ENCODE data around the gene CDH5.

CDH5 gene

DNA sequence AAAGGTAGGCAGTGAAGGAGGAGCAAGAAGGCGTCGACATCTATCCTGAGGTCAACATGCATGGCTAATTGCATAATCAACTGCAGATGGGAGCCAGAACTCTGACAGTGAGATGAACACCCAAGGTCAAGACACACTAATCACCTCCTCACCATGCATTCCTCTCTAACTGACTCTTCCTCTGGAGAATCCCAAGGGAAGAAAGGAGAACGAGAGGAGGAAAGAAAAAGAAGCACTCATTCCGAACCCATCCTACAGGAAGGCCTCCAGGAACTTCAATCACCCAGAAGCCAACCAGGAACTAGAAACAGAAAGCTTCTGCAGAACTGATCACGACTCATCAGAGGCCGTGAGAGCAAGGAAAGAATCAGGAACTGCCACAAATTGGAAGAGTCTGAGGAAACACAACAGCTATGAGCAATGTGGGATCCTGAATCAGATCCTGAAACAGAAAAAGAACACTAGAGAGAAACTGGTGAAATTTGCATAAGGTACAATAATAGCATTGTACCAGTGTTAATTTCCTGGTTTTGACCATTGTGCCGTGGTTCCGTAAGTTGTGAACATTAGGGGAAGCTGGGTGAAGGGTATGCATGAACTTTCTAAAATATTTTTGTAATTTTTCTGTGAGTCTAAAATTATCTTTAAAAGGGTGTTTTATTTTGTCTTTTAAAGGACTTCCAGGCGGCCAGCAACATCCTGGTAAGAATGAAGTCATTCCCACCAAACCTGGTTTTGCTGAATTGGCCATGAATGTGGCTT, 50.6 kb downstream of the CDH5 start:
- no peak for DNase-seq (ENCODE audit: low read depth in 2 of 2)

DNA sequence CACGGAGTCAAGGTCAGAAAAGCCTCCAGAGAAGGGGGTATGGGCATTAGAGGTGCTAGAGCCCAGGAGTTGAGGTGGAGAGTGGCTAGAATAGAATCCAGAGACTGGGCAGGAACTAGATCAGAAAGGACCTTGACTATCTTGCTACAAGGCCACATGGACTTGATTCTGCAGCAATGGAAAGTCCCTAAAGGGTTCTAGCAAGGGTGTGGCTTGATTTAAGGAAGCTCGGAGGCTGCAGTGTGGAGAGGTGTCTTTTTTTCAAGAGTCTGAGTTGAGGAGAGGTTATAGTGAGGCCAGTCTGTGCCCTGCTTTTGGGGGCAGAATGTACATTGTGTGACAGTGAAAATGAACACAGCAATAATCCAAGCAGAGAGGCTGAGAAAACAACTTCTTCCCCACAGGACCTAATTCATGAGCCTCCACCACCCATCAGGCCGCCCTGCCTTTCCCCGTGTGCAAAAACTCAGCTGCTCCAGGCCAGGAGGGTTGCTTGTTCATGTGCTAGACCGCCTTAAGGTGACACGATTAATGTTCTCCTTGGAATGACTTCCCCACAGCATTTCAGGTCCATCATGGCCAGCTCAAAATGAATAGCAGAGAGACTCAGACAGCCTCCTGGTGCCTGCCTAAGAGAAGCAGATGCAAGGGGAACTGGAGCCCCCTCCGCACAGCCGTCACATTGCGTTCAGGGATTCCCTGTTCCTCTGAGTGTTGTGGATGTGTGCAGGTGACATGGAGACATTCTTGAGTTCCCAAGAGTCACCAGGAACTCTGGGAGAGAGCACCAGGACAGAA, 51.9 kb downstream of the CDH5 start:
- no peak for DNase-seq (ENCODE audit: low read depth in 2 of 2)

GRCh38 chr16:66419527-66419926, 53.0 kb downstream of the CDH5 start:
- no peak for DNase-seq (ENCODE audit: low read depth in 2 of 2)

GRCh38 chr16:66420396-66420795, 53.9 kb downstream of the CDH5 start:
- no peak for DNase-seq (ENCODE audit: low read depth in 2 of 2)

DNA sequence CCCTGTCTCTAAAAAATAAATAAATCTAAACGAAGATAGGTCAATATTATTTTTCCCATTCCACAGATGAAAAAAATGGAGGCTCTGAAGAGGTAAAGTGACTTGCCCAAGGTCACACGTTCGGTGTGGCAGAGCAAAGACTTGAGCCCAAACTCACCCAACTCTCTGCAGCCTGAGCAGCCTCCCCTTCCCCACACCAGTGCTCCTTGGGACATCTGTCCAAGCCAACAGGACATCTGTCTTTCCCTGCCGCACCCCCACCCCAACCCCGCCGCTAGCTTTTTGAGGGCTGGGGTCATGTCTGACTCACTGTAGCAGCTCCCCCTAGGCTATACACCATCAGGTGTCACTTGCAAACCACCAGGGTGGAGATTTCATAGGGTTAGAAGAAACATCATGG, 55.4 kb downstream of the CDH5 start:
- DNase-seq (ENCODE audit: low read depth in 2 of 2): no peak

DNA sequence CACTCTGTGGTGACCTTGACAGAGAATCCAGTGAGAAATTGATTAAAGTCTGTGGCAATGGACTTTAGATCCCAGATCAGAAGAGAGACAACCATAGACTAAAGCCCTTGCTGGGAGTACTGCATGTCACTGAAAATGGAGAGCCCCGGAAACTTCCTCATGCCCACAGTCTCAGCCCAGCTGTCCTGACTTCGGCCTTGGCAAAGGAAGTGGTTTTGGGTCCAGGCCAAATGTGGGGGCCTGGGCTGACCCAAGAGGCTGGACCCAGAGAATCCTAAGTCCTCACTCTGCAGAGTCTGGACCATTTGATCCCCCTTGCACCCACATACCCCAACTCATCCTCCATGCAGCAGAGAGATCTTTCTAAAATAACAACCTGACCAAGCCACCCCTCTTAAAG, 55.9 kb downstream of the CDH5 start:
- no peak for DNase-seq (ENCODE audit: low read depth in 2 of 2)

- DNase-seq (ENCODE audit: low read depth in 2 of 2): no peak
Measured at GRCh38 chr16:66423177-66423576, 56.7 kb downstream of the CDH5 start.

GRCh38 chr16:66425651-66426050, 59.2 kb downstream of the CDH5 start:
- no peak for DNase-seq (ENCODE audit: low read depth in 2 of 2)

DNA sequence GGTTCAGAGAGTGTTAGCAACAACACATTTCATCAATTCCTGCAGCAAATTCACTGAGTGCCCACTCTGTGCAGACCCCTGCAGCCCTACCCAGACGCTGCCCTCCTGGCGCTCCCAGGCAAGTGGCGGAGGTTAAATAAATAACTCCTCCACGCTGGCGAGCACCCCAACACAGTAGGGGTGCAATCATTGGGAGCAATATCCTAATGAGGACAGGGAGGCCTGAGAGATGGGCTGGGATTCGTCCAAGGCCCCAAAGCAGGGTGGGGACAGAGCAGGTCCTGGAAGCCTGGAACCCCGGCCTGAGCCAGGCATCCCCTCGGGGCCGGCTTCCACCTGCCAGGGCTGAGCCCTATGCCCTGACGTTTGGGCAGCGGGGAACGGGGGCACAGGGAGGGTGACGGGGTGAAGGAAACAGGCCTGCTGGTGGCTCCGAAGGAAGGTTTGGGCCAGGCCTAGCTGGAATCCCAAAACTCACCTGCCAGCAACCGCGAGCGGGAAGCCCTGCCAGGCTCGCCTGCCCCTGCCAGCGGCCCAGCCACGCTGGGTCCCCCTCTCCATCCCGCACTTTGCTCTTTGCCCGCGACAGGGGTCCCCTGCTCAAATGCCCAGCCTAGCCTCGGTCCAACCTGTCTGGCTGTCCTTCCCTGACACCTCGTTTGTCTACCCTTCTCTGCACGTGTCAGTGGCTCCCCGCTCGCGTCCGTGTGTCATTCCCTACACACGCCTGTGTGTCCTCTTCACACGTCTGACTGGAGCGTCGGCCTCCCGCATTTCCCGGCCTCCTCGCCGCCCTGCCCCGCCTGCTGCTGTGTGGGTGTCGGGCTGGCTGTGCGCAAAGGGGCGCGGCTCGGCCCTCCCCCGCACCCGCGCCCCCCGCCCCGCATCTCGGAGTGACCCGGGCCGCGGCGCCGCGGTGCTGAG, 59.9 kb downstream of the CDH5 start:
- no peak for DNase-seq (ENCODE audit: low read depth in 2 of 2)

- DNase-seq (ENCODE audit: low read depth in 2 of 2): no peak
Measured at GRCh38 chr16:66427036-66427860, 60.8 kb downstream of the CDH5 start, which contains the start of gene BEAN1. Gene BEAN1, plus strand, starts transcription at chr16:66427295. Its CDS starts 10,382 bp downstream, at chr16:66437677.

- DNase-seq (ENCODE audit: low read depth in 2 of 2): no peak
Measured at GRCh38 chr16:66427871-66428681, 61.6 kb downstream of the CDH5 start.

- no peak for DNase-seq (ENCODE audit: low read depth in 2 of 2)
Measured at GRCh38 chr16:66428682-66429251, 62.3 kb downstream of the CDH5 start.

DNA sequence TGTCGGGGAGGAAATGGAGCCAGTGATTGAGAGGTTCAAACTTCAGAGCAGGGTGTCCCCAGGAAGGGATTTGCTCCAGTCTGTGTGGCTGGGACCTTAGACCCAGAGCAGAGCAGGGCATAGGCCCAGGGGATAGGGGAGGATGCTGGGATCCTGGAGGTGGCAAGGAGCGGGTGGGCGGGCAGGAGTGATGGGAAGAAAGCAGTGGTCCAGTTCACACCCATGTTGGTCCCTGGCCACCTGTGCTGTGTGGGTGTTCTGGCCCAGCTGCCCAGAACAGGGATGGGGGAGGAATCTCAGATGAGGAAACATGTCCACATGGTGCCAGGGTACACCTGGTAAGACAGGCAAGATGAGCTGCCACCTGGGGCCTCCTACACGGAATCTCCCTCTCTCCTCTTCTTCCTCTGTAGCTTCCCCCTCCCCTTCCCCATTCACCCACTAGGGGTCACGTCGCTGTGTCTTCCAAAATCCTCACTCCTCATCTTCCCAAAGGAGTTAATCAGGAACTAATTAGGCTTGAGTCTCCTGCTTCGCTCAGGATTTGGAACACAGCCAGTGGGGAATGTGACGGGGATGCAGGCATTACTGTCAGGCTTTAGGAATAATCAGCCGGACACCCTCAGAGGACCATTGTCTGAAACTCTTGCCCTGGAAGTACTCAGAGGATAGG, 62.9 kb downstream of the CDH5 start:
- no peak for DNase-seq (ENCODE audit: low read depth in 2 of 2)

DNA sequence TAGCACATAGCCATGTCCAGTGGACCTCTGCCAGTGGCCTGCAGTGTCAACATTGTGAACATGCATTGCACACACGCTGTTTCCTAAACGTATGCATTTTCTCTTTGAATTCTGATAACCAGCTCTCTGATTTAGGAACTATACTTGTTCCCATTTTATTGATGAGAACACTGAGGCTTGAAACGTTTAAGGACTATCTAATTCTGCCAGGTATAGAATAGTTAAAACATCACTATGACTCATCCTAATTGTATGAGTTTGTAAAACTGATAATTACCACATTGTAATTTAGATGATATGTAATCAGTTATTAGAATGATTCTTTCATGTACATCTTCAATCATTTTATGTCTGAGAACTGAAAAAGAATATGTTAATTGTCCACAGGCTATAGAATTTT, 63.7 kb downstream of the CDH5 start:
- DNase-seq (ENCODE audit: low read depth in 2 of 2): no peak

GRCh38 chr16:66431760-66432159, 65.3 kb downstream of the CDH5 start:
- no peak for DNase-seq (ENCODE audit: low read depth in 2 of 2)

GRCh38 chr16:66432429-66432828, 65.9 kb downstream of the CDH5 start:
- DNase-seq (ENCODE audit: low read depth in 2 of 2): no peak

- no peak for DNase-seq (ENCODE audit: low read depth in 2 of 2)
Measured at GRCh38 chr16:66434619-66435430, 68.3 kb downstream of the CDH5 start.

- no peak for DNase-seq (ENCODE audit: low read depth in 2 of 2)
Measured at GRCh38 chr16:66435896-66436295, 69.4 kb downstream of the CDH5 start.

All from stimulated activated CD8-positive, alpha-beta memory T cell treated with anti-CD3 and anti-CD28 coated beads, Interleukin-15, amount 100 ng/mL, for 48 hours (primary cell).